Measurements from ENCODE around the gene AFG1L. TPM values are rescaled to one million over a fixed set of nuclear protein-coding genes. Genes with fewer than 3 reads are reported as not detected.
"Not testable (repeated sequence)": the region's sequence is repeated elsewhere in the genome, so short reads cannot be mapped to it uniquely, and the experiment has no call there.

The AFG1L gene
- total and polyA plus RNA-seq, 12 donors: 2.5 to 13.5 (median 6.6) TPM

DNA sequence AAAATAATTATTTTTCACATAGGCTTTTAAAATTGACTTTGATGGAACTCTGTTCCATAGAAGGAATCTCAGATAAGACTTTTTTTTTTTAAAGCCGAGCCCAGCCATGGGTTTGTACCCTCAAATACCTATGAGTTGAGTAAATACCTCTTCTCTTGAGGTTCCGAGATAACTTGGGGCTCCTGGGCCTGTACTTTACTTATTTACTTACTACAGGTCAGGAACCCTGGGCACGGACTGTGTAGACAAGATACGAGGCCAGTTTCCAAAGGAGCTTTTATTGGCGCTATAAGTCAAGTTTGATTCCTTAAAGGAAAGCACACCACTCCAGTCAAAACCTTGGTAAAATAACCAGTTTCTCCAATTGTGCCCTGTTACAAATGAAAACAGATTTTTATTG lies 7.5 kb downstream of the AFG1L start:
- TF ChIP-seq CTCF (IDR thresholded peaks at IDR 0.05) (no peak), POLR2A (IDR thresholded peaks at IDR 0.05) (no peak)
- no peak for DNase-seq
- H3K9me3 ChIP-seq (replicated peaks in 1 of 3): no peaks in the 10 kb centered on the region
- H3K27ac ChIP-seq: no peak overlapping the region
- H3K36me3 ChIP-seq (replicated peaks in 1 of 2): no peaks in the 10 kb centered on the region
- 94 to 98% (median 94%) methylated on average over 5 of the region's 5 CpGs for WGBS, 4 donors
- no peak overlapping the region for H3K4me3 ChIP-seq
- H3K4me1 ChIP-seq (replicated peaks in 1 of 2): no peaks in the 10 kb centered on the region
- no peaks in the 10 kb centered on the region for H3K27me3 ChIP-seq
- intact Hi-C loops (cut with DNase I): no loop called here

- no peak overlapping the region for H3K27ac ChIP-seq
- intact Hi-C loops (cut with DNase I): no loop called here
Observed at GRCh38 chr6:108304646-108305045, 9.8 kb downstream of the AFG1L start.

DNA sequence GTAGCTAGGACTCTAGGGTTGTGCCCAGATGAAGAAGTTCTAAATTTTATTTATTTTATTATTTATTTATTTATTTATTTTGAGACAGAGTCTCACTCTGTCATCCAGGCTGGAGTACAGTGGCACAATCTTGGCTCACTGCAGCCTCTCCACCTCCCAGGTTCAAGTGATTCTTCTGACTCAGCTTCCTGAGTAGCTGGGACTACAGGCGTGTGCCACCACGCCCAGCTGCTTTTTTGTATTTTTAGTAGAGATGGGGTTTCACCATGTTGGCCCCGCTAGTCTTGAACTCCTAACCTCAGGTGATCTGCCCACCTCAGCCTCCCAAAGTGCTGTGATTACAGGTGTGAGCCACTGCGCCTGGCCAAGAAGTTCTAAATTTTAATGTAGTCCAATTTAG lies 13.8 kb downstream of the AFG1L start:
- H3K27me3 ChIP-seq; H3K4me1 ChIP-seq (replicated peaks in 1 of 2); H3K36me3 ChIP-seq (replicated peaks in 1 of 2); DNase-seq; intact Hi-C loops (cut with DNase I); H3K4me3 ChIP-seq; H3K9me3 ChIP-seq (replicated peaks in 1 of 3); H3K27ac ChIP-seq: not testable (repeated sequence)
- 82 to 96% (median 86%) methylated on average over 4 of the region's 4 CpGs for WGBS, 4 donors

More at GRCh38 chr6:108304646-108305045, 9.8 kb downstream of the AFG1L start:
- Histone ChIP-seq H3K36me3 (replicated peaks in 1 of 2) (no peaks in the 10 kb centered on the region), H3K9me3 (replicated peaks in 1 of 3) (no peaks in the 10 kb centered on the region), H3K4me1 (replicated peaks in 1 of 2) (no peaks in the 10 kb centered on the region), H3K4me3 (no peak overlapping the region), H3K27me3 (no peaks in the 10 kb centered on the region)
- WGBS, 4 donors: 94 to 97% (median 96%) methylated on average over 2 of the region's 2 CpGs
- TF ChIP-seq POLR2A (IDR thresholded peaks at IDR 0.05): no peak
- no peak for TF ChIP-seq CTCF (IDR thresholded peaks at IDR 0.05)
- DNase-seq: no peak

- no peak for TF ChIP-seq CTCF (IDR thresholded peaks at IDR 0.05)
- TF ChIP-seq POLR2A (IDR thresholded peaks at IDR 0.05): no peak
- no peaks in the 10 kb centered on the region for H3K9me3 ChIP-seq (replicated peaks in 1 of 3)
- no peak overlapping the region for H3K4me3 ChIP-seq
- intact Hi-C loops (cut with DNase I): no loop called here
- no peaks in the 10 kb centered on the region for H3K27me3 ChIP-seq
- H3K4me1 ChIP-seq (replicated peaks in 1 of 2): no peaks in the 10 kb centered on the region
- H3K36me3 ChIP-seq (replicated peaks in 1 of 2): no peaks in the 10 kb centered on the region
- 93 to 99% (median 98%) methylated on average over 5 of the region's 5 CpGs for WGBS, 4 donors
- DNase-seq: no peak
- H3K27ac ChIP-seq: no peak overlapping the region
Observed at GRCh38 chr6:108309844-108310243, 15.0 kb downstream of the AFG1L start.

DNA sequence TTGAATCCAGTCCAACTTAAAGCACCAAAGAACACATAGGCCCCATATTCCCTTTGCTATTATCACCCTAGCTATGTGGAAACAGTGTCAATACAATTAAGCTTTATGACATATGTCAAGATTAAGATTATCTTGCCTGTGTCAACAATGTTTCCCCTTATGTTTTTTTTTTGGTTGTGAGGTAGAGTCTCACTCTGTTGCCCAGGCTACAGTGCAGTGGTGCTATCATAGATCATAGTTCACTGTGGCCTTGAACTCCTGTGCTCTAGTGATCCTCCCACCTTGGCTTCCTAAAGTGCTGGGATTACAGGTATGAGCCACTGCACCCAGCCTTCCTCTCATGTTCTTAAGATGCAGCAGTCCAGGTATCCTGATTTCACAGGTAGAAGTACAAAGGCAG lies 17.8 kb downstream of the AFG1L start:
- no peak for TF ChIP-seq CTCF (IDR thresholded peaks at IDR 0.05)
- TF ChIP-seq POLR2A (IDR thresholded peaks at IDR 0.05): no peak
- no peak overlapping the region for H3K27ac ChIP-seq
- no peaks in the 10 kb centered on the region for H3K9me3 ChIP-seq (replicated peaks in 1 of 3)
- H3K4me1 ChIP-seq (replicated peaks in 1 of 2): no peaks in the 10 kb centered on the region
- H3K4me3 ChIP-seq: no peak overlapping the region
- no peaks in the 10 kb centered on the region for H3K36me3 ChIP-seq (replicated peaks in 1 of 2)
- intact Hi-C loops (cut with DNase I): no loop called here
- DNase-seq: no peak
- H3K27me3 ChIP-seq: no peaks in the 10 kb centered on the region

Data from adrenal gland (tissue), 12 donors.